ENCODE results near the gene RDH5.
A peak's percentile ranks its signal among the peaks of the same experiment; 100 is the strongest.

DNA sequence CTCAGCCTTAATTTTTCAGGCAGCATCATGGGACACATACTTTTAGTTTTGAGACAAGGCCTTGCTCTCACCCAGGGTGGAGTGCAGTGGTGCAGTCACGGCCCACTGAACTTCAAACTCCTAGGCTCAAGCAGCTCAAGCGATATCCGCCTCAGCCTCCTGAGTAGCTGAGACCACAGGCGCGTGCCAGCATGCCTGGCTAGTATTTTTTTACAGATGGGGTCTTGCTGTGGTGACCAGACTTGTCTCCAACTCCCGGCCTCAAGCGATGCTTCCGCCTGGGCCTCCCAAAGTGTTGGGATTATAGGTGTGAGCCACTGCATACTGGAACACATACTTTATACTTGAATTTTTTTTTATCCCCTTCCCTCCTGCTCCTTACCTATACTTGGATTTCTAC lies 2.8 kb downstream of the RDH5 start:
- TF ChIP-seq, protein P1, sequence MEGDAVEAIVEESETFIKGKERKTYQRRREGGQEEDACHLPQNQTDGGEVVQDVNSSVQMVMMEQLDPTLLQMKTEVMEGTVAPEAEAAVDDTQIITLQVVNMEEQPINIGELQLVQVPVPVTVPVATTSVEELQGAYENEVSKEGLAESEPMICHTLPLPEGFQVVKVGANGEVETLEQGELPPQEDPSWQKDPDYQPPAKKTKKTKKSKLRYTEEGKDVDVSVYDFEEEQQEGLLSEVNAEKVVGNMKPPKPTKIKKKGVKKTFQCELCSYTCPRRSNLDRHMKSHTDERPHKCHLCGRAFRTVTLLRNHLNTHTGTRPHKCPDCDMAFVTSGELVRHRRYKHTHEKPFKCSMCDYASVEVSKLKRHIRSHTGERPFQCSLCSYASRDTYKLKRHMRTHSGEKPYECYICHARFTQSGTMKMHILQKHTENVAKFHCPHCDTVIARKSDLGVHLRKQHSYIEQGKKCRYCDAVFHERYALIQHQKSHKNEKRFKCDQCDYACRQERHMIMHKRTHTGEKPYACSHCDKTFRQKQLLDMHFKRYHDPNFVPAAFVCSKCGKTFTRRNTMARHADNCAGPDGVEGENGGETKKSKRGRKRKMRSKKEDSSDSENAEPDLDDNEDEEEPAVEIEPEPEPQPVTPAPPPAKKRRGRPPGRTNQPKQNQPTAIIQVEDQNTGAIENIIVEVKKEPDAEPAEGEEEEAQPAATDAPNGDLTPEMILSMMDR (IDR thresholded peaks at IDR 0.05) = no peak
- TF ChIP-seq SIN3A (IDR thresholded peaks at IDR 0.05; ENCODE audit: borderline replicate concordance, low read depth, low read length) = no peak
- TF ChIP-seq GATA2 (CRISPR knock-in tag; IDR thresholded peaks at IDR 0.05) = no peak
- no peak; the same call in 1 of the 2 replicates for TF ChIP-seq JUND (IDR thresholded peaks at IDR 0.05)
- peak; percentile 12; the same call in 1 of the 2 replicates for TF ChIP-seq POLR2AphosphoS5 (IDR thresholded peaks at IDR 0.05; ENCODE audit: low read depth, low read length)
- no peak for TF ChIP-seq TEAD4 (IDR thresholded peaks at IDR 0.05; ENCODE audit: borderline replicate concordance, insufficient read depth)
- TF ChIP-seq FOSL2 (IDR thresholded peaks at IDR 0.05; ENCODE audit: borderline replicate concordance, low read depth) = no peak
- TF ChIP-seq, protein P2, sequence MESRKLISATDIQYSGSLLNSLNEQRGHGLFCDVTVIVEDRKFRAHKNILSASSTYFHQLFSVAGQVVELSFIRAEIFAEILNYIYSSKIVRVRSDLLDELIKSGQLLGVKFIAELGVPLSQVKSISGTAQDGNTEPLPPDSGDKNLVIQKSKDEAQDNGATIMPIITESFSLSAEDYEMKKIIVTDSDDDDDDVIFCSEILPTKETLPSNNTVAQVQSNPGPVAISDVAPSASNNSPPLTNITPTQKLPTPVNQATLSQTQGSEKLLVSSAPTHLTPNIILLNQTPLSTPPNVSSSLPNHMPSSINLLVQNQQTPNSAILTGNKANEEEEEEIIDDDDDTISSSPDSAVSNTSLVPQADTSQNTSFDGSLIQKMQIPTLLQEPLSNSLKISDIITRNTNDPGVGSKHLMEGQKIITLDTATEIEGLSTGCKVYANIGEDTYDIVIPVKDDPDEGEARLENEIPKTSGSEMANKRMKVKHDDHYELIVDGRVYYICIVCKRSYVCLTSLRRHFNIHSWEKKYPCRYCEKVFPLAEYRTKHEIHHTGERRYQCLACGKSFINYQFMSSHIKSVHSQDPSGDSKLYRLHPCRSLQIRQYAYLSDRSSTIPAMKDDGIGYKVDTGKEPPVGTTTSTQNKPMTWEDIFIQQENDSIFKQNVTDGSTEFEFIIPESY (IDR thresholded peaks at IDR 0.05; ENCODE audit: borderline replicate concordance, low read depth) = no peak
